KMS-11 (cell line): Measurements from ENCODE around the gene ZNF236.

ENCODE experiments used
- H2AFZ ChIP-seq: fragments of 200-600 bp; sonication (generic); 2 replicates; pipeline ENCODE4 v1.6.1; 2016; ENCODE audit warnings: antibody characterized with exemption, mixed run types, low read depth
- H3K27ac ChIP-seq: fragments of 200-600 bp; sonication (generic); 2 replicates; pipeline ENCODE4 v1.6.1; 2016; ENCODE audit warnings: mild to moderate bottlenecking, mixed run types
- H3K27me3 ChIP-seq: fragments of 200-600 bp; sonication (generic); 2 replicates; pipeline ENCODE4 v1.6.1; 2017; ENCODE audit warnings: mild to moderate bottlenecking, low read depth, mixed run types, moderate library complexity; ENCODE audit not compliant: insufficient read depth
- H3K36me3 ChIP-seq: fragments of 200-600 bp; sonication (generic); 2 replicates; pipeline ENCODE4 v1.6.1; 2017; ENCODE audit warnings: mild to moderate bottlenecking, mixed run types; ENCODE audit not compliant: insufficient read depth
- H3K4me1 ChIP-seq: fragments of 200-600 bp; sonication (generic); 2 replicates; pipeline ENCODE4 v1.6.1; 2016; ENCODE audit warnings: mild to moderate bottlenecking, low read depth, mixed run types; ENCODE audit not compliant: poor library complexity, severe bottlenecking
- H3K4me2 ChIP-seq: fragments of 200-600 bp; sonication (generic); 2 replicates; pipeline ENCODE4 v1.7.0; 2016; ENCODE audit warnings: mild to moderate bottlenecking, mixed run types
- H3K4me3 ChIP-seq: fragments of 200-600 bp; sonication (generic); IDR thresholded peaks from 2 replicates; pipeline ENCODE4 v1.6.1; 2017; ENCODE audit warnings: low read depth, low read length, mixed read lengths; ENCODE audit not compliant: insufficient read depth
- H3K79me2 ChIP-seq: fragments of 200-600 bp; sonication (generic); 2 replicates; pipeline ENCODE4 v1.6.1; 2016; ENCODE audit warnings: low read depth, mixed run types; ENCODE audit not compliant: insufficient read depth
- H3K9ac ChIP-seq: fragments of 200-600 bp; sonication (generic); 2 replicates; pipeline ENCODE4 v1.6.1; 2016; ENCODE audit warnings: mild to moderate bottlenecking, mixed run types
- H4K20me1 ChIP-seq: fragments of 200-600 bp; sonication (generic); 2 replicates; pipeline ENCODE4 v1.6.1; 2016; ENCODE audit warnings: mild to moderate bottlenecking, mixed run types; ENCODE audit not compliant: insufficient read depth
- CTCF ChIP-seq: fragments of 200-600 bp; sonication (generic); conservative IDR thresholded peaks from 2 replicates; pipeline ENCODE4 v1.6.1; 2017; ENCODE audit warnings: low read depth, mild to moderate bottlenecking, antibody characterized with exemption, low read length, moderate library complexity, mixed read lengths

The ZNF236 gene

DNA sequence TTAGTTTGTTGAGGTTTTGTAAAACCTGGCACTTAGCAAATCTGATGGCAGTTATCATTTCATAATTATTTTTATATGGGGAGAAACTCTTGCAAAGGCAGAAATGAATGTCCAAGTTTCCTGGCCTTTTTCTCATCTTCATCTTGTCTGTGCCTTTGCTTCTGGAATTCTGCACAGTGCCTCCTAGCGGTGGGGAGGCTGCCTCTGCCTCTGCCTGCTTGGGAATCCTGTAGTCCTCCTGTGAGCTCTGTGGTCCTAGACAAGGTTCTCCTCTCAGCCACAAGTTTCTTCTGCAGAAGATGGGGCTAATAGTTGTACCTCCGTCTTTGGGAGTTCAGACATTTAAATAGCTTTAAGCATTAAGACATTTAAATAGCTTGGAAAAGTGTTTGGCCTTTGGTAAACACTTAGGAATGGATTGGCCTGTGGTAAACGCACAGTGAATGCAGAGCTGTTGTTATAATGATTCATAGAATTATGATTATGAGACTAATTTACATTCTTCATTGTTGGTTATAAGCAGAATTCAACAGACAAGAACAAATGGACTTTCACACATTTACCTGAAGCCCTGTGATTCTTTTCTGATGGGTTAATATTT is 101.2 kb downstream of the ZNF236 start:
- Histone ChIP-seq H3K27me3 (no peaks in the 10 kb centered on the region), H2AFZ (no peak overlapping the region), H3K79me2 (no peaks in the 10 kb centered on the region), H3K9ac (no peak overlapping the region), H3K4me2 (no peak overlapping the region), H3K4me1 (no peaks in the 10 kb centered on the region), H3K27ac (no peak overlapping the region), H3K36me3 (no peaks in the 10 kb centered on the region; the same call in 1 of the 2 replicates), H3K4me3 (no peak overlapping the region), H4K20me1 (no peaks in the 10 kb centered on the region)
- TF ChIP-seq CTCF: peak; percentile 48

DNA sequence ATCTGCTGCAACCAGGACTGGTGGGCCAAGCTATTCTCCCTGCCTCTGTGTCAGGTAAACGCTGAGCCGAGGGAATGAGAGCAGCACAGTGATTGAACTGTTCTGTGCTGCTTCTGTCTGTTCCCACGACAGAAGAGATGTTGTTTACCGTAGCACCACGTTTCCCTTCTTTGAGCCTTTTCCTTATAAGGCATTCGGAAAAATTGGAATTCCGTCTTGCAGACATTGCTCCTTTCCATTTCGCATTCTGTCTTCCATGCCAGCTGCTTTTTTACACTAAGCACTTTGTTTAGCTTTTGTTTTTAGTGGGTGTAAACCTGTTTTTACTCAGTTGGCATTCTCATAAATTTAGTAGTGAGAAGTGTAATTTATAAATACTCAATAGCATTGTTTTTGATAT is 103.1 kb downstream of the ZNF236 start:
- Histone ChIP-seq H3K4me3 (no peak overlapping the region), H3K79me2 (no peaks in the 10 kb centered on the region), H3K4me1 (no peaks in the 10 kb centered on the region), H3K4me2 (no peak overlapping the region), H3K9ac (no peak overlapping the region), H3K27me3 (no peaks in the 10 kb centered on the region), H3K36me3 (no peaks in the 10 kb centered on the region; the same call in 1 of the 2 replicates), H2AFZ (no peak overlapping the region), H4K20me1 (no peaks in the 10 kb centered on the region), H3K27ac (no peak overlapping the region)
- TF ChIP-seq CTCF: no peak

GRCh38 chr18:76927223-76927725 is 104.9 kb downstream of the ZNF236 start:
- H3K4me1 ChIP-seq: no peaks in the 10 kb centered on the region
- no peaks in the 10 kb centered on the region for H3K79me2 ChIP-seq
- H4K20me1 ChIP-seq: no peaks in the 10 kb centered on the region
- no peak overlapping the region for H3K4me3 ChIP-seq
- H3K9ac ChIP-seq: no peak overlapping the region
- no peak overlapping the region for H2AFZ ChIP-seq
- no peak for TF ChIP-seq CTCF
- no peaks in the 10 kb centered on the region for H3K27me3 ChIP-seq
- no peak overlapping the region for H3K4me2 ChIP-seq
- H3K27ac ChIP-seq: no peak overlapping the region
- no peaks in the 10 kb centered on the region for H3K36me3 ChIP-seq

DNA sequence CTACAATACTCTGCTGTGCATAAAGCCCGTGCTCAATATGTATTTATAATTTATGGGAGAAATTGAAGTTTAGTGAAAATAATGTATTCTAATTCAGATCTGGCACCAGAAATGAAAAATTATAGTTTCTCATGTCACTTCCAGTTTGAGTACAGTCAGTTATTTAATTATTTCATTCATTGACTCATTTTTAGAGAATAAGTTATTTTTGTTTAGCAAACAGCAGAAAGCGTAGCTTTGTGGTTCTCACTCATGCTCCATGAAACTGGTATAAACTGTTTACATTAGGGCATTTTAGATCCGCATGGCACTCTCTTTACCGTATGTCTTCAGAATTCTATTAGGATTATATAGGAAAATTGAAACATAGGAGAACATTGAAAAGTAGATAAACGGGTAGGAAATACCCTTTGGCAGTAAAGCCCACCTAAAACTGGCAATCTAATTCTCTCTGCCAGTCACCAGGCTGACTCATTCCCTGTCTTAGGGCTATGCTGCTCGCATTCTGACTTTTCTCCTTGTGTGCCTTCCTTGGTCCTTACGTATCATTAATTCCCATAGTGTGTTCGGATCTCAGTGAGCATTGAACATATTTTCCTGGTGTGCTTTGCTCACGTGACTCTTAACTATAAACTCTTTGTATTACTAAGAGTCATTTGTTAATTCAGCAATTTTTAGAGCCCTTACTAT is 106.0 kb downstream of the ZNF236 start:
- no peaks in the 10 kb centered on the region for H3K79me2 ChIP-seq

More for the DNA sequence above, 106.0 kb downstream of the ZNF236 start:
- Histone ChIP-seq H3K4me3 (no peak overlapping the region), H3K4me1 (no peaks in the 10 kb centered on the region), H2AFZ (no peak overlapping the region), H4K20me1 (no peaks in the 10 kb centered on the region), H3K36me3 (no peaks in the 10 kb centered on the region), H3K4me2 (no peak overlapping the region), H3K27ac (no peak overlapping the region), H3K9ac (no peak overlapping the region), H3K27me3 (no peaks in the 10 kb centered on the region)
- TF ChIP-seq CTCF: no peak
